ENCODE data around the gene LPAR1.
"Not testable (repeated sequence)": the region's sequence is repeated elsewhere in the genome, so short reads cannot be mapped to it uniquely, and the experiment has no call there.

The LPAR1 gene

GRCh38 chr9:110825950-110826349, 212.3 kb downstream of the LPAR1 start:
- no peak overlapping the region for H3K9ac ChIP-seq (ENCODE audit: low read depth, low read length, poor library complexity, severe bottlenecking)
- H3K79me2 ChIP-seq (ENCODE audit: insufficient read depth, low read length): no peaks in the 10 kb centered on the region
- H3F3A ChIP-seq (ENCODE audit: low read depth): no peaks in the 10 kb centered on the region
- no peak overlapping the region for H3K4me2 ChIP-seq (ENCODE audit: low read depth, low read length, poor library complexity, severe bottlenecking)
- H3K36me3 ChIP-seq (ENCODE audit: insufficient read depth, low read length): no peaks in the 10 kb centered on the region
- H3K27me3 ChIP-seq (ENCODE audit: insufficient read depth, low read length, poor library complexity, severe bottlenecking): no peaks in the 10 kb centered on the region
- H3K9me3 ChIP-seq (ENCODE audit: insufficient read depth, low read depth, low read length): no peaks in the 10 kb centered on the region
- no peaks in the 10 kb centered on the region for H4K20me1 ChIP-seq (ENCODE audit: insufficient read depth, low read length, poor library complexity, severe bottlenecking)
- H3K9me2 ChIP-seq (replicated peaks; ENCODE audit: low read depth, low read length): no peaks in the 10 kb centered on the region
- no peak for TF ChIP-seq CTCF (conservative IDR thresholded peaks at IDR 0.05; ENCODE audit: low read length)
- no peak overlapping the region for H3K4me3 ChIP-seq (ENCODE audit: low read length, poor library complexity, severe bottlenecking)
- H2AFZ ChIP-seq (ENCODE audit: low read length): no peak overlapping the region
- H3K4me1 ChIP-seq (ENCODE audit: insufficient read depth, low read length, poor library complexity, severe bottlenecking): no peaks in the 10 kb centered on the region

- H3K4me3 ChIP-seq (ENCODE audit: low read length, poor library complexity, severe bottlenecking); H4K20me1 ChIP-seq (ENCODE audit: insufficient read depth, low read length, poor library complexity, severe bottlenecking); H3K9me2 ChIP-seq (replicated peaks; ENCODE audit: low read depth, low read length); H3K4me1 ChIP-seq (ENCODE audit: insufficient read depth, low read length, poor library complexity, severe bottlenecking); H3K9me3 ChIP-seq (ENCODE audit: insufficient read depth, low read depth, low read length); H3F3A ChIP-seq (ENCODE audit: low read depth); H3K9ac ChIP-seq (ENCODE audit: low read depth, low read length, poor library complexity, severe bottlenecking); H3K4me2 ChIP-seq (ENCODE audit: low read depth, low read length, poor library complexity, severe bottlenecking); H3K79me2 ChIP-seq (ENCODE audit: insufficient read depth, low read length); H3K27me3 ChIP-seq (ENCODE audit: insufficient read depth, low read length, poor library complexity, severe bottlenecking); H2AFZ ChIP-seq (ENCODE audit: low read length); H3K36me3 ChIP-seq (ENCODE audit: insufficient read depth, low read length): not testable (repeated sequence)
These were observed 213.1 kb downstream of the LPAR1 start for GRCh38 chr9:110825129-110825528.
